ENCODE data around the gene SLC4A7.
A peak's percentile ranks its signal among the peaks of the same experiment; 100 is the strongest.
"Not testable (repeated sequence)": the region's sequence is repeated elsewhere in the genome, so short reads cannot be mapped to it uniquely, and the experiment has no call there.

The SLC4A7 gene

DNA sequence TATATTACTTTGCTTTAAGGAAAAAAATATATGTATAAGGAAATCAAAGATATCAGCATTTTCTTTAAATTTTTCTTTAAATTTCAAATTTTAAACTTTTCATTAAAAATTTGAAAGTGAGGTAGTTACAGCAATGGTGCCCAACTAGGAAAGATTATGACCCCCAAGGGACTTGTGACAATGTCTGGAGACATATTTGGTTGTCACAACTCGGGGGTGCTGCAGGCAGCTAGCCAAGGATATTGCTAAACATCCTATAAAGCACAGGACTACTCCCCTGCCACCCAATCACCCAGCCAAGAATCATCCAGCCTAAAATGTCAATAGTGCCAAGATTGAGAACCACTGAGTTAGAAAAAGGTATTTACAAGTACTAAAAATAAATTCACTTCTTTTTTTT lies 57.3 kb downstream of the SLC4A7 start:
- DNase-seq, result no peak

DNA sequence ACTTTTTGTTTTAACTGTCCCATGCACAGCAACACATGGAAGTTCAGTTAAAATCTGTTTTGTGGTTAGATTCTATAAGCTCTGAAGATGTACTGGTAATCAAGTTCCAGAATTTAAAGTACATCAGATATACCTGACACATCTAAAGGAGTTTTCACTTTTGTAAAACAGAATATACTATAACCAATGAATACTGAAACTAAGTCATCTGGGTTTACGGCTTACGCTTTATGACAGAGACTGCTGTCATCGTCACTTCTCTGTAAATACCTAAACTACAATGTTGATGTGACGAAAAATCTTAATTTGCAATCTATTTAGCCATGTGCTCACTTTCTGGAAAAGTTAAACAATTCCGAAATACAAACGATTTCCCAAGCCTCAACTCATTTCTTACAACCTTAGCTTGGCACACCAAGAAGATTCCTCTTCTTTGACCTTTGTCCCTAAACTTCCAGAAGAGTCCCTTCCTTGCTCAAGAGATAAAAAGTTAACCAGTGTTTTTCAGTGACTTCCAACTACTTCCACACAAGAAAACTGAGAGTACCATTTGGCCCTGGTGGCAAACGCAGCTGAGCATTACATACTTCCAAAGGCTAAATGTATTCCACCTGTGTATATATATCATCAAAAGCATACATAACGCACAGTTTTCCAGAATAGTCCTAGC lies 58.2 kb downstream of the SLC4A7 start:
- no peak for DNase-seq

DNA sequence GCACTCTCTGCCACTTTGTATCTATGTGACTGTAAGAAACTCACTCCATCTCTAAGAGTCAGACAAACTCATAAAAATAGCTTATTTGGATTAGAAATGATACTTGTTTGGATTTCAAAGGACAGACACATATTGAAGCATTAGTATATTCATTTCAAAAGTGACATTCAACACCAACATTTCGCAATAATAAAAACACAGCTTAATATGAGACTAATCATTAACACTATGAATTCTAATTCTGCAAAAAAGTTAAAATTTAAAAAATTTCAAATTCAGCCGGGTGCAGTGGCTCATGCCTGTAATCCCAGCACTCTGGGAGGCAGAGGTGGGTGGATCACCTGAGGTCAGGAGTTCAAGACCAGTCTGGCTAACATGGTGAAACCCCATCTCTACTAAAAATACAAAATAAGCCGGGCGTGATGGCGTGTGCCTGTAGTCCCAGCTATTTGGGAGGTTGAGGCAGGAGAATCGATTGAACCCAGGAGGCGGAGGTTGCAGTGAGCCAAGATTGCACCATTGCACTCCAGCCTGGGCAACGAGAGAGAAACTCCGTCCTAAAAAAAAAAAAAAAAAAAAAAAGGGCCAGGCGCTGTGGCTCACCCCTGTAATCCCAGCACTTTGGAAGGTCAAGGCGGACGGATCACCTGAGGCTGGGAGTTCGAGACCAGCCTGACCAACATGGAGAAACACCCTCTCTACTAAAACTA lies 59.2 kb downstream of the SLC4A7 start:
- not testable (repeated sequence) for DNase-seq

DNA sequence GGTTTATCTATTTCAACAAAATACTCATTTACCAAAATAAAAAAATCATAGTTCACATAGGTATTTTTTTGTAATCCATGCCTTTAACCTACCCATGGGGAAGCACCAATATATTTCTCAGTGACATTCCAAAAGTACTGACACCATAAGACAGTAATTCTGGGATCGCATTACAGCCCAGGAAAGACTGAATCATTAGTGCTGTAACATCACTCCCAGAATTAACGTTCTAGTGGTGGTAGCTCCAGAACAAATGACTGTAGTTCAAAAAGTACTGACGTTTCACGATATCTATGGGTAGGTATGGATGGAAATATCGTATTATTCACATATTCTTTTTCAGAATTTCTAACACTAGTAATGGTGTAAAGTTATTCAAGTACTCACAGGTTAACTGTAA lies 60.7 kb downstream of the SLC4A7 start:
- DNase-seq, result no peak

DNA sequence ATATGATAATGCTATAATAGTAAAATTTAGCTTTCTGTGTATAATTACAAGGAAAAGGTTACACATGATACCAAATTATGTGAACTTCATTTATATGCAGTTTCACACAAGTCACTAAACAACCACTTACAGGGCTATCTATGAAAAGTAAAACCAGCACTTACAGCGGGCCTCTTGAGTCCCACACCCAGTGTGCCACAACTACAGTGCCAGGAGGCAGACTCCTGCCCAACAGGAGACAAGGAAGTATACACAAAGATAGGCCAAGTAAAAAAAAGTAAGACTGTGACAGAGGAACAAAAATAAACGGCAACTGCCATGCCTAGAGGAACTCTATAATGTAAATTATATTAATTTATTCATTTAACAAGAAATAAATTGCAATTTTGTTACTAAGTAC lies 61.6 kb downstream of the SLC4A7 start:
- no peak for DNase-seq

DNA sequence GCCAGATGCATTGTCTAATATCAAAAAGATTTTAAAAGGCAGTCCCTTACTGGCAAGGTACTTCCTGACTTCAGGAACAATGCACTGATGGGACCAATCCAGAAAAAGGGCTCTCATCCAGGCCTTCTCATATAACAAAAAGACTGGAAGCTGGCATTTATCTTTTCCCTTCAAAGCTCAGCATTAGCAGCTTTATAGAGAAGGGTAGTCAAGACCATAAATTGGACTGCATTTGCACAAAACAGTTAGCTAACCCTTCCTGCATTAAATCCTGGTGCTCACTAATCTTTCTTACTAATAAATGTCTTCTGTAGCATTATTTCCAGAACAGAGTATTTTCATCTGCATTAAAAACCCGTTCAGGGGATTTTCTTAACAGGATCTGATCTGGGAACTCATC lies 69.0 kb downstream of the SLC4A7 start:
- no peak for DNase-seq

DNA sequence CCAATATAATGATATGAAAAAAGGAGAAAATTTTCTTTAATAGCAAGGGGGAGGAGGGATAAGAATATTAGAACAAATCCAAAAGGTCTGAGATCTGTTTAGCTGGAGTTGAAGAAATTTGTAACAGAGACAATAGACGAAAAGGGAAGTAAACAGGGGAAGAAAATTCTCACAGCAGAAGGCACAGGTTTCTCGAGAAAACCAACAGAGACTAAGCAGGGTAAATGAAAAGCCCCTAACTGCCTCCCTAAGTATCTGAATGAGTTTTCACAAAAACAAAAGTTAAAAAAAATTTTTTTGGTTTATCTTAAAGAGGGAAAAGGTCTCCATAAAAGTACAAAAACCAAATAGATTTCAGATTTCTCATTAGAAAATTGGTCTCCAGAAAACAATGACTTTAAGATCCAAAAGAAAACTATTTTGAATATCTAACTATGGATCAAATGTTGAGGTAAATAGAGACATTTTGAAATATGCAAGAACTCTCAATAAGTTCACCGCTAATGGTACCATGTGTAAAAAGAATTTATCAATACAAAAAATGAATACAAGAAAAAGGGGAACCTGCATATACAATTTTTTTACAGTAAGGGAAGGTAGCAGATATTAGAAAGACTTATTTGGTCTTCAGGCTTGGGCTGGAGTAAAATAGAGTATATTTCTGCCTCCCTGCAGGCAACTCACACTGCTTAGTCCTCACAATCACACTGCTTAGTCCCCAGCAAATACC lies 91.1 kb downstream of the SLC4A7 start:
- DNase-seq, result no peak

DNA sequence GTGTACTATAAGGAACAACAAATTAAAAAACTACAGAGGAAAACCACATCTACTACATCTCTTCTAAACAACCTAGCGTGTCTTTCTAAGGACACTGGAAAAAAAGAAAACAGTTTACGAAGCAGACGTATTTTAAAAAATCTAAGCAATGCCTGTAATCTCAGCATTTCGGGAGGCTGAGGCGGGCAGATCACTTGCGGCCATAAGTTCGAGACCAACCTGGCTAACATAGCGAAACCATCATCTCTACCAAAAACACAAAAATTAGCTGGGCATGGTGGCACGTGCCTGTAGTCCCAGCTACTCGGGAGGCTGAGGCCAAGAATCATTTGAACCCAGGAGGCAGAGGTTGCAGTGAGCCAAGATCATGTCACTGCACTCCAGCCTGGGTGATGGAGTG lies 91.8 kb downstream of the SLC4A7 start:
- DNase-seq, result not testable (repeated sequence)

DNA sequence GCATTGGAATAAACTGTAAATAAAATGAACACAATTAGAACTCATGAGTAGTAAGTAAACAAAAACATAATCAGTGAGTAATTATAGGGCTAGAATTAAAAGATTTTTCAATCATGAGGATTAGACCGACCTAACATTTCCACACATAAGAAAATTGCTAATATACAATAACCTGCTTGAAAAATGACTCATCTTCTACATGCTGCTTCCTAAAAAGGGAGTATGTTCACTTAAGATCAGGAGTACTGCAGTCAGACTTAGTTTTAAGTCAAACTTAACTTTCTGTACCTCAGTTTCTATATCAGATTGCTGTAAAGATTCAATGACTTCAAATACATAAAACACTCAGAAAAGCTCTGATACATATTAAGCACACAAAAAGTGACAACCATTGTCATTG lies 92.4 kb downstream of the SLC4A7 start:
- DNase-seq, result no peak

DNA sequence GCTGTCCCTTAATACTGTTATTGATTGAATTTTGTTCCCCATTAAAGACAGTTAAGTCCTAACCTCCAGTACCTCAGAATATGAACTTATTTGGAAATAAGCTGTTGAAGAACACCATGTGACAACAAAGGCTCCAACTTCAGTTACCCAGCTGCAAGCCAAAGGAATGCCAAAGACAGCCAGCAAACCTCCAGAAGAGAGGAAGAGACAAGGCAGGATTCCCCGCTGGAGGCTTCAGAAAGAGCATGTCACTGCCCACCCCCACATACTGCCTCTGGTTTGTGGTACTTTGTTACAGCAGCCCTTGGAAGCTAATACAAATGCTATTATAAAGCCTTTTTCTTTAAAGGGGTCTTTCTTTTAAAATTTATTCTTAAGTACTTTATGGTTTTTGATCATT lies 96.6 kb downstream of the SLC4A7 start:
- no peak for DNase-seq

DNA sequence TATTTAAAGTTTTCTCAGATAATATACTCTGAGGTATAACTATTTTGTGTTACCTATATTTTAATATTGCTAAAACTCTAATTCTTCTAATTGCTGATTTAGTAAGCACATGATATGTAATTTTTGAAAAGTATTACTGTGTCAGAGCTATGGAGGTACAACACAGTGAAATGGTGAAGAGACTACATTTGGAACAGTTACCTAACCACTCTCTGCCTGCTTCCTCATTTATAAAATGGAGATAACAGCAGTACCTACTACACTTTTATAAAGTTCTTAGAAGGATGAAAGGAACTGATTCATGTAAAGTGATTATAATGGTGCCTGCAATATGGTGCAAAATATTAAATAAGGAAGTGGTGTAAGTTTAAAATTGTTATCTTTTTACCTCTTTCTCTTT lies 98.7 kb downstream of the SLC4A7 start:
- DNase-seq, result no peak

DNA sequence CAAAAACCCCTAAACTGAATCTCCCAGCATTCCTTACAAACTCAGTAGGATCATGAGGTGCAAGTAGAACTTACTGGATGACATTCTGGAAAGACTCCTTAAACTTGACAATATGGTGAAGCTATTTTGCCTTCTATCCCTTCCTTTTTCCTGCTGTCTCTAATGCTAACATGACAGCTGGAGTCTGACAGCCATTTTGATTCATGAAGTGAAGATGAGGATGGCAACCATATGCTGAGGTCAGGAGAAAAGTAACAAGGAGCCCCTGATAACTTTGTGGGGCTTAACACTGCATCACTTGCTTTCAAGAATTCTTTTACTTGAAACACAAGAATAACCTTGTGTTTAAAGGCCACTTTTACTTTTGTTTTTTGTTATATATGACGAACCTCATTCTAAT lies 100.0 kb downstream of the SLC4A7 start:
- no peak for DNase-seq

DNA sequence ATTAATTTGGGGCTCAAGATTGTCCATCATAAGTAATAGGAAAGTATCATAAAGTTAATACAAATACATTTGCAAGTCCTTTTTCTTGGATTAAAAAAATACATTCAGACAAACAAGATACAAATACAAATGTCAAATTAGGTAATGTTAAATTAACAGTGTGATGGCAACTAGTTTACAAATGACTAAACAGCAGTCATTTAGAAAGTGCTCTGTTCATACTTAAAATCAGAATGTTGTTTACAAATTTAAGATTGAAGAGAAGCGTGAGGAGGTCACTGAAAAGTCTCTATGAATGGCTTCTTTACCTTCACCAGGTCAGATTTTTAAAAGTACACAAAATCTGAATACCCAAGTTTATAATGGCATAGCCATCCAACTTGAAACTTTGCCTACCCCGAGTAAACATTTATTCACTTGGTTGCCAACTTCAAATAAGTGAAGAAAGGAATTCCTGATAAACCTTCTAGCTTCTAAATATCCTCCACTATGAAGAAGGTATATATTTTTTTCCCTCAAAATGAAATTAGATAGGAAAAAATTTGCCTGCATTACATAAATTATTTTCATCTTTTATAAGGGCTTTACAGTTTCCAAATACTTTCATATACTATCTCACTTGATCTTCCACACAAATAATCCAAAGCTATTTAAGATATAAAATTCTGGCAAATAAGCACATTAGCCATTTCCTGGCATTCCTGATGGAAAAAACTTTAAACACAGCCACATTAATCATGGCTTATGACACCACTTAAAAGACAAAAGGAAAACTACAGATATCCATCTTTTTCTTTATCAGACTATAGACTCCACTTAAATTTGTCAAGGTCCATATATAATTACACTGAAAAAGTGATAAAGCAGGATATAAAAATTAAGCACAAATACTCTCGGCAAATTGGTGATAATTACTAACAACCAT lies 103.5 kb downstream of the SLC4A7 start:
- DNase-seq, result no peak

DNA sequence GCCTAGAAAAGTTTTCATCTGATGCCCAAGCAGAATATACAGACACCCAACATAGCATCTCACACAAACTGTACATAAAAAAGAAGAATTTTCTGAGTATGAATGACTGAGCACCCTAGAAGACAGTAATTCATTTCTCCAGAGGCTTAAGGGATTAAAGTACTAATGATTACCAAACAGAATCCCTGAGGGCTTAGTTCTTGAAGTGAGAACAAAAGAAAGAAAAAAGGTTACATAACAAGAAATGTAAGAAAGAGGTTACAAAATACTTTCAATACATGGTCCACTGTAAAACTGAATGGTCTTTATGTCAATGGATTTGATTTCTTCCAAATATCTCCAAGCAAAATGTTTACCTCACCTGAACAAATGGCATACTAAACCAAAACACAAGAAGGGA lies 105.9 kb downstream of the SLC4A7 start:
- no peak for DNase-seq

DNA sequence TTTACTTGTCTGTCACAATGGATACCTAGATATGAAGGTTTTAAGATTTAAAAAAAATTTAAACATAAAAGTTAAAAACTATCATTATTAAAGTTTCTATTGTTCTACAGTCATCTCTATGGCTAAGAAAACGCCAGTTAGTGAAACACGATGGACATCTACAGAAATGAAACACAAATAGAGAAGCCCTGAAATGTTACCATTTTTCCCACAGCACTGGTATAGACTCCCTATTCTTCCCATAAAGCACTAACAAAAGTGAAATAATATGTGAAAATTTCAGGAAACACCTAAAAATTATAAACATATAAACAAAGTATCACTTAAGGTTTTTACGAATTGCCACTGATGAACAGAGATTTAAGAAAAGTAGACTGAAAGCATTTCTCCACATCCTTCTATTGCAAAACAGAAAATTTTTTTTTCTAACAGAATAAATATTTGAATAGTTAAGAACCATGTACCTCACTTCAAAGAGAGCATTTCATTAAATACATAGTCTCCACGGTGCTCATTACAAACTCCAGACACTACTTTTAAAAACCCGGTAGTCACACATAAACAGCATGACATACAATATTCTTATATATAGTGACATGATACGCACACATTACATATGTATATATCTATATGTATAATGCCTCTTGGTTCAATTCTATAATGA lies 107.9 kb downstream of the SLC4A7 start:
- no peak for DNase-seq

DNA sequence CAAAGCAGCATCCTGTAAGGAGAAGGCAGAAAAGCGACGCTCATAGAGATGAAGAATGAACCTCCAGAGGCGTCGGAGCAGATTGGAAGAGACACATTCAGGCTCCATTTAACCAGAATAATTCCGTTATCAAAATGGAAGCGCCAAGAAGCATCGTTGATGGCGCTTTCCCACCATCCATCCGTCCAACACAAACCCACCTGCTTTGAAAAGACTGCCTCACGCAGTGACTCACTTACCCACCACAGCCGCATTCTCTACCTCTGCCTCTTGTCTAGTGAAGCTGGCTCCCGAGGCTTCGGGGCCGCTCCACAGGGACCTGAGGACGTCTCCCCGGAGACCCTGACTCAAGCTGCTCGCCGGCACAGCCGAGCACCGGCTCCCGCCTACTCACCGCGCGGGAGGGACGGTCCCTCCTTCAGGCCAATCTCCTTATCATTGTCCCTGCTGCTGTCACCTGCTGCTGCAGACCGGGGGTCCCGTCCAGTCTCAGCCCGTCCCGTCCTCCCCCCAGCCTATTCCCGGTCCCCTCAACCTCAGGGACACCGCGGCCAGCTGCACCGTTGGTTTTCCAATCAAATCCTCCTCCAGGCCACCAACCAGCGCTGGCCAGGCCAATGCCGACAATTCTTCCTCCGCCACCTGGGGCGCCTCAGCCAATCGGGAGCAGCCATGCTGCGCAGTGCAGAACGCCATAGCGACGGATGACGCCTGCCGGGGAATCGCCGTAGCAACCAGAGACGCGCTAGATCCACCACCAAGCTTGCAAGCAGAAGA lies 115.2 kb downstream of the SLC4A7 start, which contains the start of gene NEK10:
NEK10 (minus strand) TSS at position 553 of the 777 bp plus-strand sequence. CDS start 16,501 bp downstream, outside the sequence.
- DNase-seq, result peak in 1 of 2 experiments; percentile 66

DNA sequence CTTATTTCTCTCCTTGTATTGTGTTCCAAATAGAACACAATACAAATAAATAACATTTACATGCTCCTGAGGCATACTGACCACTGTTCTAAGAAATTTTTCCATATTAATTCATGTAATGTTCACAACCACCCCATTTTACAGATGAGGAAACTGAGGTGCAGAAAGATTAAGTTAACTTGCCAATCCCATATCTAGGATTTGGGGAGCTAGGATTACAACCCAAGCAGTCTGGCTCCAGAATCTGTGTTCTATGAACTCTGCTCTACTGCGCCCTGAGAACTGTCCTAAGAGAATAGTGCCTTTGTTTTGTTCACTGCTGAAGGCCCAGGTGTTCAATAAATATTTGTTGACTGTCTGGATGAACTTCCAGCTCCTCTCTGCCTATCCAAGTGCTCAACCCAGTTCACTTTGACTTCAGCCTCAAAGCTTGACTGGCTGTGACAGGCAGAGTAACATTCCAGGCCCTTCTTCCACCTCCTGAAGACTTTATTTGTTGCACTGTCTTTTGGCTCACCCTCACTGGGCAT lies 118.1 kb downstream of the SLC4A7 start:
- DNase-seq, result no peak

DNA sequence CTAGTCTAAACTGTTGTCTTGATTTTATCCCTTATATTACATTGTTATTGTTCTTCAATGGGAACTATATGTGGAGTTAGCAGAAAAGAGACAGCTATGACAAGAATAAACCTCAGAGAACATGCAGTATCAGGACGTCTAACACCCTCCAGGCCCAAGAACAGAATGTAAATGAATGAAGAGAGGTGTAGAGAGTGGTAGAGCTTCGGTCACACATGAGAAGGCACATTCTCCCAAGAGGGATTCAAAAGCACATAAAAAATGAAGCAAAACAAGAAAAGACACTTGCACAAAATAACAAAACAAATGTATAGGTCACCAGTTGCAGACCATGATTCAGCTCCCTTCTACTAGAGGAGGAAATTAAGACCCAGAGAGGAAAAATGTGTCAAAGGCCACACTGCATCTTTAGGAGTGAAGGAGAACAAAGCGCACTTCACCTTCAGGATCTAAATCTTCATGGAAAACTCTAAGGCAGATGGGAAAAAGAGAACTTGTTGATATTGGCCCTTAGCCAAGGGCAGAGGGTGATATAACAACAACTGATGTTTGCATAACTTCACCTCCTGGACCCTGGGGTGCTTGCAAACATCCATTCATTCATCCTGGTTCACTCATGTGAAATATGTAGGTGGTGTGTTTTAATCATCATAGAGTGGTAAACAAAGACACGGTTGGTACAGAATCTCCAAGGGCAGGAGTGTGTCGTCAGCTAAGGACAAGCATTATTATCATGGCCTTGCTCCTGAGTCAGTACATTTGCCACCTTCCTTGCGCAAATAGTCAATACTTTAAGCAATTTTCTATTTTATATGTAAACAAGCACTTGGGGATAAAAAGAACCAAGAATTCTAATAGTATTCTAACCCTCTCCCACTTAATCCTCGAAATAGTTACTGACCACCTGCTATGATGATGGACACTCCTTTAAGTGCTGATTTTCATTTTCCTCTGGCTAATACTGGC lies 123.8 kb downstream of the SLC4A7 start:
- no peak for DNase-seq

DNA sequence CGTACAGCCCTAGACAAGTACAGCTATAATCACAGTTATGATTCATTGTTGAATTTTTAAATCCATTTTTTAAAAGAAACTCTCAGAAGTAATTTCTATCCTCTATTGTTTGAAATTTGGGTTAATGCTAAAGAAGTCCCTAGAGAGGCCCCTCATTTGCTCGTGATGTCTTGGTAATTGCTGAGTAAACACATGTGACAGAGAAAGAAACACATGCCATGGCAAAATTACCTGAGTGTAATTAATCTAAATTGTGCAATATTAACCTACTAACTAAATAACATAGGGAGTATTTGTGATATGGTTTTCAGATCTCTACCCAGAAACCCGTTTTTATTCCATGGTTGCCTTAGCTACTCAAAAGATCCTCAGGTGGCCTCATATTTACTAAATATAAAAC lies 125.8 kb downstream of the SLC4A7 start:
- no peak for DNase-seq
